Stimulated activated CD4-positive, alpha-beta T cell treated with anti-CD3 and anti-CD28 coated beads, TNF-alpha, amount 100 ng/mL, for 1 hour (primary cell): Measurements from ENCODE around the gene SIM2.

Source experiments
- DNase-seq, 3 donors: peaks; one replicate each; pipeline ENCODE4 v3.0.0-alpha.2; 2020; ENCODE audit warnings: low read depth in 3 of 3, low spot score in 1 of 3

SIM2 gene

GRCh38 chr21:36762642-36763041 is 63.7 kb downstream of the SIM2 start:
- DNase-seq = no peak

GRCh38 chr21:36763305-36763704 is 64.4 kb downstream of the SIM2 start:
- DNase-seq = no peak

- no peak for DNase-seq
These were observed 66.3 kb downstream of the SIM2 start for GRCh38 chr21:36765229-36765628.

- no peak for DNase-seq
These were observed 67.6 kb downstream of the SIM2 start for GRCh38 chr21:36766511-36766910.

- DNase-seq = no peak
These were observed 68.2 kb downstream of the SIM2 start for GRCh38 chr21:36767096-36767495.

GRCh38 chr21:36768496-36768895 is 69.6 kb downstream of the SIM2 start:
- DNase-seq = no peak

GRCh38 chr21:36769051-36769839 is 70.3 kb downstream of the SIM2 start:
- DNase-seq = no peak

GRCh38 chr21:36773117-36773516 is 74.2 kb downstream of the SIM2 start:
- DNase-seq = no peak

- no peak for DNase-seq
These were observed 75.1 kb downstream of the SIM2 start for GRCh38 chr21:36773995-36774394.

GRCh38 chr21:36776981-36777617 is 78.2 kb downstream of the SIM2 start:
- DNase-seq = no peak

- no peak for DNase-seq
These were observed 81.9 kb downstream of the SIM2 start for GRCh38 chr21:36780861-36781260.

- no peak for DNase-seq
These were observed 84.9 kb downstream of the SIM2 start for GRCh38 chr21:36783612-36784374.

GRCh38 chr21:36784947-36785346 is 86.0 kb downstream of the SIM2 start:
- DNase-seq = no peak

GRCh38 chr21:36785615-36786014 is 86.7 kb downstream of the SIM2 start:
- DNase-seq = no peak

- DNase-seq = no peak
These were observed 87.3 kb downstream of the SIM2 start for GRCh38 chr21:36786186-36786585.

- DNase-seq = no peak
These were observed 89.3 kb downstream of the SIM2 start for GRCh38 chr21:36788120-36788638.

GRCh38 chr21:36790616-36791015 is 91.7 kb downstream of the SIM2 start:
- no peak for DNase-seq

- DNase-seq = no peak
These were observed 92.3 kb downstream of the SIM2 start for GRCh38 chr21:36791180-36791579.

- no peak for DNase-seq
These were observed 93.0 kb downstream of the SIM2 start for GRCh38 chr21:36791695-36792470.

- DNase-seq = no peak
These were observed 93.6 kb downstream of the SIM2 start for GRCh38 chr21:36792505-36792967.

GRCh38 chr21:36796070-36796469 is 97.2 kb downstream of the SIM2 start:
- DNase-seq = no peak
